Measurements from ENCODE around the gene CPVL.

Gene CPVL

GRCh38 chr7:29091715-29092114 lies 54.6 kb downstream of the CPVL start:
- no peak for DNase-seq (ENCODE audit: low read depth, low spot score)

DNA sequence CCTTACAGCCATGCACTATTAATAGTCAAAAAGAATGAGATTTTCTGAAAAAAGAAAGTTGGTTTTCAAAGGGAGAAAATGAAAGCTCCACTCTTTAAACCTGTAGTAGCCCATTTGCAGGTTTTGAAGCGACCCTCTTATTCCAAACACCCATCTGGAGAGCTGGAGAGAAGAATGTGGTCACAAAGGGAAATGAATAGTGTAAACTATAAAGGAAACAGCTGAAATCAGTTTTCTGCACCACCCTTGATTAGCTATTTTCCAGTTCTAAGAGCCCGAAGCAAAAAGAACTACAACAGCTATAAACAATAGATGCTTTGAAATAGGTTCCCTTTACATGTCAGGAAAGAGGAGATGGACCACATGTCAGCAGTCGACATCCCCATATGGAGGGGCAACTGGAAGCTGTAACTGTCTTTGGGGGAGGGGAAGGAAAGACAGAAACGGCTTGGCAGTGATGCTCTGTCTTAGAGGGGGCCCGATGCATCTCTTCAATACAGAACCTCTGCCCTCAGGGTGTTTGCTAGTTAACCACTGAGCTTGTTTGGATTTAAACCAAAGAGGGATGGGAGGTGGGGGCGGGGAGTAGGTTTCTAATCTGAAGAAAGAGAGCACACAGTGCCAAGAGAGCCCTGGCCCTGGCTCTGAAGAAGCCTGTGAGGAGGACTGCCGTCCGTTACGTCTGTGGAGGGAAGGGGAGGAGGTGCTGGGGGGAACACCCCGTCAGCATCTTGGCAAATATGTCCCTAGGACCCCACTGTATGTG lies 55.3 kb downstream of the CPVL start:
- DNase-seq (ENCODE audit: low read depth, low spot score): no peak

GRCh38 chr7:29090151-29090805 lies 56.1 kb downstream of the CPVL start:
- no peak for DNase-seq (ENCODE audit: low read depth, low spot score)

- DNase-seq (ENCODE audit: low read depth, low spot score): no peak
These were observed 58.5 kb downstream of the CPVL start for GRCh38 chr7:29087840-29088170.

GRCh38 chr7:29086545-29086944 lies 59.8 kb downstream of the CPVL start:
- no peak for DNase-seq (ENCODE audit: low read depth, low spot score)

- no peak for DNase-seq (ENCODE audit: low read depth, low spot score)
These were observed 61.5 kb downstream of the CPVL start for GRCh38 chr7:29084832-29085231.

- no peak for DNase-seq (ENCODE audit: low read depth, low spot score)
These were observed 65.5 kb downstream of the CPVL start for GRCh38 chr7:29080803-29081202.

DNA sequence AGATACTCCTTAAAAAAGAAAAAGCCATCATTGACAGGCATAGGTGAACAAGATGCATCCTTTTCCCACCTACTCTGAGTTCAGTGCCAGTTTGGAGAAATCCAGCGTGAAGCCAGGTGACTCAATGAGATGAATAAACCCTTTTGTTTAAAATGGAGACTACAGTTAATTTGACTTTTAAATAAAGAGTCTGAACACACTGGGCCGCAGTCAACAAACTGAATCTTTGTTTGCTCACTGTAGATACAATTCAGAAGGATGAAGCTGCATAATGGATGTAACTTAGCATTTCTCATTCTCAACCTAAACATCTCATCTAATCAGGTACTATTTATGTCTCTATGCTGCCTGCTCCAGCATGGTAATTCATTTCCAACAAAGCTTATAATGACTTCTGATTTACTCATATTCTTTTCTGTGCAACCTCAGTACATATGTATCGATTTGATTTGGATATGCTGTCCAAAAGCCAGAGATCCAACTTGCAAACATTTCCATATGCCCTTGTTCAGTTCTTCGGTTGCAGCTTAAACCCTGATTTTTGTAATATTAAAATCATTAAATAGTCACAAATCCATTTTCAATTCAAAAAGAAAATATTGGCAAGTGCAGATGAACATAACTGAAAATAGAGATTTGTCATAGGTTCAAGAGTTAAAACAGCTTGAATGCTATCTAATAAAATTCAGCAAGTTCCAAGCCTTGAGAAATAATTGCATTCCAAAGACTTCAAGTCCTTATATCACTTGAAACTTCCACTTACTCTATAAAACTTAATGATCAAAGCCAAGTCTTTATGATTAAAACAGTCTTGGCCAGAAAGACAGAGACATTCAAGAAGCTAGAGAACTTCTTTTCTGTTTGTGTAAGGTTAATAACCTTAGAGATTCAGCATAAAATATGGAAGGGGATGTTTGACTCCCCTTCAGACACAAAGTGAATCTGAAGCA lies 67.8 kb downstream of the CPVL start:
- DNase-seq (ENCODE audit: low read depth, low spot score): no peak

DNA sequence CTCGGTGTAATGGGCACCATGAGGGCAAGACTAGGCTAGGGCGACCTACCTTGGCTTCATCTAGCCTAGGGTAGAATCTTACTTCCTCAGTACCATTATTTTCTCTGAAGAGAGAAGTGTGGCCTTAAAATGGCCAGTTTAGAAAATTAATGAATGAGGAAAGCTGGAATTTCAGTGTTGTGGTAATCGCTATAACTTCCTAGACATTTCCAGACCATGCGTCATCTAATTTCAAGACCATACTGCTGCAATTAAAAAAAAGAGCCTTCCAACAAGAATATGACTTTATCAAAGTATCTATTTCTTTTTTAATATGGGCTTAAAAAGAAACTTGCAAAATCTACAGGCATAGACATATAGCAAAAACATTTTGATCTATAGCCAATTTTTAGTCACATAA lies 68.5 kb downstream of the CPVL start:
- no peak for DNase-seq (ENCODE audit: low read depth, low spot score)

GRCh38 chr7:29077176-29077575 lies 69.2 kb downstream of the CPVL start:
- no peak for DNase-seq (ENCODE audit: low read depth, low spot score)

- no peak for DNase-seq (ENCODE audit: low read depth, low spot score)
These were observed 69.7 kb downstream of the CPVL start for GRCh38 chr7:29076631-29077030.

DNA sequence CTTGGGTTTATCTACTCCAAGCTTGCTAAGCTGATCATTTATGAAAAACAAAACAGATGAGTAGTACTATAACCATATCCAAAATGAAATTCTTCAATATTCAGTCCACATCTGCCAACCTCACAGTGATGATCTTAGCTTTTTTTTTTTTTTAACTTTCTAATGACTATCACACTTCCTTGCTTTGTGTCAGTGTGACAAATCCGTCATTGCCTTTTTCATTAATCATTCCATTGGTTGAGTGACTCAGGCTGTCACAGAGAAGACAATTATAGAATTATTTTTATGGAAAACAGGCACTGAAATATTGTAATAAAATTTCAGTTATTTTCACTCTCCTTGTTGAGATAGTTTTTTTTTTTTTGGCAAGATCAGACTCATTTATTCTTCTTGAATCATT lies 70.7 kb downstream of the CPVL start:
- no peak for DNase-seq (ENCODE audit: low read depth, low spot score)

GRCh38 chr7:29071203-29071874 lies 75.0 kb downstream of the CPVL start:
- no peak for DNase-seq (ENCODE audit: low read depth, low spot score)

DNA sequence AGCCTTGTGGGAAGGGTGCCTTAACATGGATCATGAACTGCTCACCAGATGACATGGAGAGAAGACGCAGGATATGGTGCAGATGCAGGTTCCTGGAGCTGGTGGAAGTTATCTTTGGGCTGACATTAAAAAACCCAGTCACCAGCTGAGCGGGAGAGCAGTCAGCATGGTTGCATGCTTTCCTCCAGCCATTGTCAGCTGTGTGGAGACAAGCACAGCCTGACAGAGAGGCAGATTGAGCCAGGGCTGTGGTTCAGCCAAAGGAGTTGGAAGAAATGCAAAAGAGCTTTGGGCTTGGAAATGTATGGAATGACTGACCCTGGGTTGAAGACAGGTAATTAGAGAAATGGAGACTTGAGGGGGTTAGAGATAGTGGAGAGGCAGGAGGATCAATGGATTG lies 79.7 kb downstream of the CPVL start:
- DNase-seq (ENCODE audit: low read depth, low spot score): no peak

GRCh38 chr7:29065181-29065857 lies 81.0 kb downstream of the CPVL start:
- no peak for DNase-seq (ENCODE audit: low read depth, low spot score)

DNA sequence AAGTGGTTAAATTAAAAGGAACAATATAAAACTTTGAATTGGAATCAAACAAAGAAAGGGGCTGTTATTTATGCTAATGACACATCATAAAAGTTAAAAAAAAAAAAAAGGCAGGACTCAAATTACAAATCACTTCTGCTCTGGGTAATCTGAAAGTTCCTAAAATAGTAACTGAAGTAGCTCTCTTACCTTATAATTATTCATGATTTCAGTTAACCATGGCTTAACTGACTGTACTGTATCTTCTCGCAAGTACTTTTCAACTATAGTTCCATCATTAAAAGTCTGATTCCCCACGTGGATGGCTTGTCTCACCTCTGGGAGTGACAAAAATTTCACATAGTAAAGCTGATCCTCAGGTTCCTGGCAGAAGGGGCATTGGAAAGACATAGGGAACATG lies 82.5 kb downstream of the CPVL start:
- no peak for DNase-seq (ENCODE audit: low read depth, low spot score)

GRCh38 chr7:29063236-29063635 lies 83.1 kb downstream of the CPVL start:
- no peak for DNase-seq (ENCODE audit: low read depth, low spot score)

- DNase-seq (ENCODE audit: low read depth, low spot score): no peak
These were observed 93.0 kb downstream of the CPVL start for GRCh38 chr7:29053105-29053872.

DNA sequence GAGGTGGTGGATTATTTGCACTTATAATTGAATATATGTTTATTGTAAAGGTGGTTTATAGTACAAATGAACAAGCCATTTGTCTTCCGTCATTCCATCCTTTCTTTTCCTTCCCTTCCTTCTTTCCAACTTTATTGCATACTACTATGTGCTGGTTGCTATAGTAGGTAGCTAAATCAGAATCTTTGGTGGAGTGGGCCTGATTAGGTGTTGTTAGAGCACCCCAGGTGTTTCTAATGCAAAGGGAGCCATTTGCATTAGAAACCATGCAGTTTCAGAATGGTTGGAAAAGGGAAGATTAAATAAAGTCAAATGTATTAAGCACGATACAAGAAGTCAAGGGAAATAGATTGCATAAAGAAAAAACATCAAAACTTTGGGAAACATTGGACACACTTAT lies 99.4 kb downstream of the CPVL start:
- no peak for DNase-seq (ENCODE audit: low read depth, low spot score)

DNA sequence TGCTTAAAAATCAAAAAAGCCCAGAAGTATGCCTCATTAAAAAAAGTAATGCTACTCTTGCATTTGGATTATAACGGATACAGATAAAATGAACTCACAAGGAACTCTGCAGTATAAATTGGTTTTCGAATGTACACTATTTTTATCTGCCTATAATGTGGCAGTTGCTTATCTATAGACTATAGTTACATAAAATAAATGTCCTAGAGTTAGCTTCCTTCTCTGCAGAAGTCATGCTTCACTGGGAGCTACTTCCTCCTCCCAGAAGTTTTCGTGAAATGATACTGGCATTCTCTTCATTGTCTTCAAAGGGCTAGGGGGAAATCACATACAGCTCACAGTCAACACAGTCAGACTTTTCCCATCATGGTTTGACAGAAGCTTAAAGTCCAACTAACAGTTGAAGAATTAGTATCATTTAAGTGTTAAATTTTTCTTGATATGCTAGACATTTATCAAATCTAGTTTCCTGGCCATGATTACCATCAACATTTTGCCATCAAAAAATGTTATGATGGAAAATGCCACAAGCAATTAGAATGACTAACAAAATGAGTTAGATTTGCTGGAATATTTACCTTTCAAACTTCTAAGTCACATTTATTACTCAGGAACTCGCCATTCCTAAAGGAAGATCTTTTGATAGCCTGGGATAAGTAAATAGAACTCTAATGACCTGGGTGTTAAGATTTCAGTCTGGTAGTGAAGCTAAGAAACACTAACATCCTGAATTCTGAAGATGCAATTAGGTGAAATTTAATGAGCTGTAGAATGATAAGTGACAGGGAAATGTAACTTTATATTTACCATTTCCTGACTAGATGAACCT lies 100.9 kb downstream of the CPVL start:
- no peak for DNase-seq (ENCODE audit: low read depth, low spot score)

All from smooth muscle cell of the brain vasculature (primary cell).